Kidney (tissue), 14 donors: ENCODE data around the gene KCTD11. TPM values are rescaled to one million over a fixed set of nuclear protein-coding genes. Genes with fewer than 3 reads are reported as not detected.
A peak's percentile ranks its signal among the peaks of the same experiment; 100 is the strongest.

ENCODE experiments used
- DNase-seq, 5 donors: peaks; one replicate each; pipeline ENCODE4 v3.0.0-alpha.2; 2013 to 2020
- FAIRE-seq: peaks from 2 replicates; lab custom pipeline; 2012; peaks lifted over from hg19 to GRCh38; lab: Jason Lieb, UNC
- H3K27ac ChIP-seq, 2 donors: one replicate each; pipeline ENCODE4 v1.7.0; 2013; ENCODE audit warnings: low read depth in 2 of 2, low read length in 2 of 2, inconsistent platforms in 1 of 2
- H3K27me3 ChIP-seq: one replicate; pipeline ENCODE4 v1.7.1; 2013; ENCODE audit warnings: low read length, inconsistent platforms; ENCODE audit not compliant: control insufficient read depth, insufficient read depth
- H3K36me3 ChIP-seq, 3 donors: one replicate each; pipeline versions ENCODE4 v1.7.0 to v1.7.1; 2013; ENCODE audit warnings: low read length in 3 of 3, control low read depth in 1 of 3, inconsistent platforms in 1 of 3; ENCODE audit not compliant: insufficient read depth in 3 of 3, control insufficient read depth in 2 of 3
- H3K4me1 ChIP-seq, 3 donors: one replicate each; pipeline versions ENCODE4 v1.7.0 to v1.7.1; 2013; ENCODE audit warnings: low read length in 3 of 3, inconsistent platforms in 1 of 3, low read depth in 1 of 3; ENCODE audit not compliant: control insufficient read depth in 2 of 3, insufficient read depth in 2 of 3
- H3K4me3 ChIP-seq, 3 donors: one replicate each; pipeline versions ENCODE4 v1.7.0 to v1.8.1; 2013; ENCODE audit warnings: low read length in 3 of 3, control low read depth in 1 of 3, inconsistent platforms in 1 of 3
- H3K9ac ChIP-seq, 3 donors: one replicate each; pipeline versions ENCODE4 v1.7.0 to v1.7.1; 2013; ENCODE audit warnings: low read length in 3 of 3, control low read depth in 1 of 3, inconsistent platforms in 1 of 3
- H3K9me3 ChIP-seq, 3 donors: one replicate each; pipeline versions ENCODE4 v1.7.0 to v1.7.1; 2013; ENCODE audit warnings: low read length in 3 of 3, control low read depth in 1 of 3, inconsistent platforms in 1 of 3; ENCODE audit not compliant: control insufficient read depth in 2 of 3, insufficient read depth in 1 of 3
- intact Hi-C: fragments of 100-400 bp; cut with DNase I; formaldehyde crosslinking; loops from one replicate; pipeline ENCODE4 v1.11.1; 2022
- polyA plus RNA-seq: library from polyadenylated mRNA; stranded (reverse); fragments of 350-450 nt; fragmentation: Illumina TruSeq; extraction: RNeasy Lipid Tissue Mini Kit (QIAGEN cat#74804); gene quantifications from one replicate; pipeline ENCODE4 v1.2.3, GENCODE V29; 2014; ENCODE audit warnings: low read depth, low replicate concordance; ENCODE audit not compliant: insufficient read depth
- total RNA-seq: library from RNA; stranded (reverse); fragmentation: NEBNext Ultra II Directional; extraction: Animal tissue kit (Norgen Biotek cat#: 25700); gene quantifications from one replicate; pipeline ENCODE4 v1.2.1, GENCODE V29; 2021
- TF ChIP-seq, protein P1 (sequence below): IDR thresholded peaks from 3 replicates; pipeline ENCODE4 v1.5.1; 2012; ENCODE audit warnings: mild to moderate bottlenecking, moderate library complexity, borderline replicate concordance; ENCODE audit not compliant: insufficient read depth; ENCODE audit errors: extremely low read depth
- donor health status: control.
- donor health status: control.
- donor health status: control.
- donor health status: control.
- donor health status: control.
- donor health status: DM: yes; HTN: yes; CAD: no.
- donor health status: Normal renal cell carcinoma (clear cell type).

KCTD11 gene
- total and polyA plus RNA-seq, 2 donors from 2014 or later, result 7.2 to 14.4 TPM

DNA sequence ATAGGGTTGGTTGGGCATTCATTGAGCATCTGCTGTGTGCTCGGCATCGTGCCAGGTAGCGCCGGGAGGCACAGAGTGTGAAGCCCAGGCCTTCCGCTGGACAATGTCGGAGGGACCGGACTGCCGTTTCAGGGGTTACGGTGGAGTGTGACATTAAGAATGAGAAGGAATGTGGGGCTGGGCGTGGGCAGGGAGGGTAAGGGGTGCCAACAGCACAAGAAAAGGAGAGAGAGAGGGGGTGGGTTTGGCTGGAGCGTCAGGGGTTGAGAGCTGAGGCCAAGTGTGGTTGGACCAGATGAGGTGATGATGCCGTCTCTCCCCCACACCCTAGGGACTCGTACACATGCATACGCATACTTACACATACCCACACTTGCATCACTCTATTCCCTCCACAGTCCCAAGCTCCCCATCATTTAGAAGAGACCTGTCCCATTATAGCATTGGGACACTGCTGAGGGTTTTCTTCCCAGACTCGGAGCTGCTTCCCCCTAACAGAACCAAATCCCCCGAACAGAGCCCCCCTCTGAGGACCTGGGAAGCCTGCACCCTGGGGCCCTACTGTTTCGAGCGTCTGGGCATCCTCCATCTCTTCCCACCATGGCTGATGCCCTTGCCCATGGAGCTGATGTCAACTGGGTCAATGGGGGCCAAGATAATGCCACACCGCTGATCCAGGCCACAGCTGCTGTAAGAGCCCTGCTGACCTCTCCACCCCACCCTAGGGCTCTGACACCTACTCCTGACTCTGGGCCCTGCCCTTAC is 3.3 kb upstream of the KCTD11 start:
- Histone ChIP-seq H3K9me3 (no peaks in the 10 kb centered on the region), H3K9ac (no peak overlapping the region), H3K27ac (no peak overlapping the region), H3K36me3 (no peaks in the 10 kb centered on the region), H3K4me3 (no peak overlapping the region), H3K27me3 (no peaks in the 10 kb centered on the region), H3K4me1 (peaks cover 3 to 19% (median 13%) of the 10 kb centered on the region in 3 donors)
- DNase-seq, result peak in 2 of 5 donors; percentile 66 to 67
- no peak for FAIRE-seq
- intact Hi-C loops, result no loop called here
- TF ChIP-seq, protein P1, sequence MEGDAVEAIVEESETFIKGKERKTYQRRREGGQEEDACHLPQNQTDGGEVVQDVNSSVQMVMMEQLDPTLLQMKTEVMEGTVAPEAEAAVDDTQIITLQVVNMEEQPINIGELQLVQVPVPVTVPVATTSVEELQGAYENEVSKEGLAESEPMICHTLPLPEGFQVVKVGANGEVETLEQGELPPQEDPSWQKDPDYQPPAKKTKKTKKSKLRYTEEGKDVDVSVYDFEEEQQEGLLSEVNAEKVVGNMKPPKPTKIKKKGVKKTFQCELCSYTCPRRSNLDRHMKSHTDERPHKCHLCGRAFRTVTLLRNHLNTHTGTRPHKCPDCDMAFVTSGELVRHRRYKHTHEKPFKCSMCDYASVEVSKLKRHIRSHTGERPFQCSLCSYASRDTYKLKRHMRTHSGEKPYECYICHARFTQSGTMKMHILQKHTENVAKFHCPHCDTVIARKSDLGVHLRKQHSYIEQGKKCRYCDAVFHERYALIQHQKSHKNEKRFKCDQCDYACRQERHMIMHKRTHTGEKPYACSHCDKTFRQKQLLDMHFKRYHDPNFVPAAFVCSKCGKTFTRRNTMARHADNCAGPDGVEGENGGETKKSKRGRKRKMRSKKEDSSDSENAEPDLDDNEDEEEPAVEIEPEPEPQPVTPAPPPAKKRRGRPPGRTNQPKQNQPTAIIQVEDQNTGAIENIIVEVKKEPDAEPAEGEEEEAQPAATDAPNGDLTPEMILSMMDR, result no peak

- H3K36me3 ChIP-seq, result no peaks in the 10 kb centered on the region
- intact Hi-C loops, result no loop called here
- no peaks in the 10 kb centered on the region for H3K9me3 ChIP-seq
- peak overlapping the region in 2 of 3 donors; percentile 92 to 94 for H3K9ac ChIP-seq
- TF ChIP-seq, protein P1, result peak; percentile 40
- peaks cover 3 to 25% (median 13%) of the 10 kb centered on the region in 3 donors for H3K4me1 ChIP-seq
- DNase-seq (no peak), FAIRE-seq (no peak)
- H3K27me3 ChIP-seq, result no peaks in the 10 kb centered on the region
- H3K27ac ChIP-seq, result peak overlapping the region; percentile 97 to 98
- H3K4me3 ChIP-seq, result peak overlapping the region; percentile 62 to 88 (median 81)
Observed at GRCh38 chr17:7352503-7352889, 534 bp downstream of the KCTD11 start.

GRCh38 chr17:7352910-7353635 is 1.1 kb downstream of the KCTD11 start:
- H3K9me3 ChIP-seq, result no peaks in the 10 kb centered on the region
- DNase-seq, result peak in 2 of 5 donors; percentile 71 to 81
- peaks cover 3 to 25% (median 13%) of the 10 kb centered on the region in 3 donors for H3K4me1 ChIP-seq
- H3K4me3 ChIP-seq, result peak overlapping the region in 2 of 3 donors; percentile 81 to 88
- TF ChIP-seq, protein P1, result no peak
- FAIRE-seq, result no peak
- peak overlapping the region in 1 of 3 donors; percentile 92 for H3K9ac ChIP-seq
- H3K27me3 ChIP-seq, result no peaks in the 10 kb centered on the region
- intact Hi-C loops, result no loop called here
- H3K27ac ChIP-seq, result no peak overlapping the region
- no peaks in the 10 kb centered on the region for H3K36me3 ChIP-seq
